RWPE2 (cell line): ENCODE results near the gene SMC6.

Experiments
- ATAC-seq: fragments of 200-7000 bp; cut with Tn5 transposase; 3 replicates; pipeline ENCODE4 v1.9.1; 2021; ENCODE audit warnings: low read depth
- DNase-seq: peaks from one replicate; pipeline ENCODE4 v3.0.0-alpha.2; 2020; ENCODE audit warnings: low spot score
- H3K27ac ChIP-seq: fragments of 450-650 bp; 2 replicates; pipeline ENCODE4 v1.5.1; 2017; ENCODE audit warnings: mild to moderate bottlenecking; ENCODE audit not compliant: poor library complexity, severe bottlenecking
- H3K27me3 ChIP-seq: fragments of 250-450 bp; sonication (Bioruptor Pico); 2 replicates; pipeline ENCODE4 v1.5.1; 2021; ENCODE audit warnings: mild to moderate bottlenecking, moderate library complexity; ENCODE audit not compliant: insufficient read depth, poor library complexity, severe bottlenecking
- H3K36me3 ChIP-seq: fragments of 250-450 bp; sonication (Bioruptor Pico); 2 replicates; pipeline ENCODE4 v1.5.1; 2020; ENCODE audit warnings: low read depth, mild to moderate bottlenecking, moderate library complexity
- H3K4me1 ChIP-seq: fragments of 250-450 bp; sonication (Bioruptor Pico); 2 replicates; pipeline ENCODE4 v1.5.1; 2021; ENCODE audit warnings: mild to moderate bottlenecking, moderate library complexity; ENCODE audit not compliant: insufficient read depth, poor library complexity, severe bottlenecking
- H3K4me3 ChIP-seq: fragments of 250-450 bp; sonication (Bioruptor Pico); 2 replicates; pipeline ENCODE4 v1.5.1; 2021; ENCODE audit warnings: mild to moderate bottlenecking, moderate library complexity; ENCODE audit not compliant: severe bottlenecking
- H3K9me3 ChIP-seq: fragments of 250-450 bp; sonication (Bioruptor Pico); 2 replicates; pipeline ENCODE4 v1.5.1; 2021; ENCODE audit warnings: mild to moderate bottlenecking, moderate library complexity; ENCODE audit not compliant: severe bottlenecking
- CTCF ChIP-seq: fragments of 450-650 bp; IDR thresholded peaks from one replicate; pipeline ENCODE4 v1.5.1; 2017; ENCODE audit warnings: mild to moderate bottlenecking, moderate library complexity; ENCODE audit not compliant: poor library complexity, severe bottlenecking

The SMC6 gene

GRCh38 chr2:17644997-17645720 is 108.5 kb downstream of the SMC6 start:
- no peak overlapping the region for H3K27ac ChIP-seq
- H3K4me1 ChIP-seq = peaks cover 22% of the 10 kb centered on the region
- no peaks in the 10 kb centered on the region for H3K9me3 ChIP-seq
- no peaks in the 10 kb centered on the region for H3K27me3 ChIP-seq
- no peak overlapping the region for H3K4me3 ChIP-seq
- DNase-seq (no peak), ATAC-seq (peak; percentile 18; the same call in 1 of the 3 replicates)
- H3K36me3 ChIP-seq = no peaks in the 10 kb centered on the region
- no peak for TF ChIP-seq CTCF

- no peaks in the 10 kb centered on the region for H3K9me3 ChIP-seq
- H3K36me3 ChIP-seq = no peaks in the 10 kb centered on the region
- H3K4me3 ChIP-seq = no peak overlapping the region
- peak; percentile 97 for ATAC-seq
- H3K4me1 ChIP-seq = peaks cover 22% of the 10 kb centered on the region
- peak overlapping the region; percentile 32 for H3K27ac ChIP-seq
- no peak for TF ChIP-seq CTCF
- DNase-seq = peak; percentile 77
- no peaks in the 10 kb centered on the region for H3K27me3 ChIP-seq
These were observed 110.5 kb downstream of the SMC6 start for GRCh38 chr2:17643031-17643615.

GRCh38 chr2:17640406-17640805 is 113.2 kb downstream of the SMC6 start:
- Histone ChIP-seq H3K27me3 (no peaks in the 10 kb centered on the region), H3K27ac (no peak overlapping the region), H3K36me3 (no peaks in the 10 kb centered on the region), H3K9me3 (no peaks in the 10 kb centered on the region), H3K4me1 (peaks cover 12% of the 10 kb centered on the region), H3K4me3 (no peak overlapping the region)
- DNase-seq (no peak), ATAC-seq (no peak)
- no peak for TF ChIP-seq CTCF

- Histone ChIP-seq H3K27me3 (no peaks in the 10 kb centered on the region), H3K4me3 (no peak overlapping the region), H3K36me3 (no peaks in the 10 kb centered on the region), H3K27ac (no peak overlapping the region), H3K9me3 (no peaks in the 10 kb centered on the region), H3K4me1 (peaks cover 5% of the 10 kb centered on the region)
- ATAC-seq (no peak), DNase-seq (no peak)
- TF ChIP-seq CTCF = no peak
These were observed 115.3 kb downstream of the SMC6 start for GRCh38 chr2:17638196-17638743.
